ENCODE results near the gene PGP. TPM values are rescaled to one million over a fixed set of nuclear protein-coding genes. Genes with fewer than 3 reads are reported as not detected.

Gene PGP
- total and polyA plus RNA-seq, 5 donors from 2014 or later = 6.1 to 14.2 (median 10.1) TPM

DNA sequence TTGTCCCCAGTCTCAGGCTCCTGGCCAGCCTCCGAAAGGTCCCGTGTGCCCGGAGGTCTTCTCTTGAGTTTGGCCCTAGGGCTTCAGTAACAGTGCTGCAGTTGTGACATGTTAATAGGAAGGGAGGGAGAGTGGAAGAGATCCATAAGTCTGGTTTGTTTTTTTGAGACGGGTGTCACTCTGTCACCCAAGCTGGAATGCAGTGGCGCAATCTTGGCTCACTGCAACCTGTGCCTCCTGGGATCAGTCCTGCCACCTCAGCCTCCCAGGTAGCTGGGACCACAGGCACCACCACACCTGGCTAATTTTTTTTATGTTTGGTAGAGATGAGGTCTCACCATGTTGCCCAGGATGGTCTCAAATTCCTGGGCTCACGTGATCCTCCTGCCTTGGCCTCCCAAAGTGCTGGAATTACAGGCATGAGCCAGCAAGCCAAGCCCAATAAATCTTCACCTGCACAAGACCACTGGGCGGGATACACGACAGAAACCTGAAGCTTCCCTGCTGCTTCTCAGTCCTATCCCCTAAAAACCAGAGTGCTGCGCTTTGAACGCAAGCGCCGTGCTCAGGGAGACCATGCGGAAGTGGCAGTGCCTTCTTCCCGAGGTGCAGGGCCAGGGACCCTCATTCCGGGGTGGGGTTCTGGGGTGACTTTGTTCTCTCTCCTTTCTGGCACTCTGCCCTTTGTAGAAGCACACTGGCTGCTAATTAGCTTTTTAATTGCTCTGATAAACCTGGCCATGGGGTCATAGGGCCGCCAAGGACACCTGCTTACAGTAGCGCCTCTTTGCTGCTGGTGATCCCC, 48.2 kb downstream of the PGP start:
- Histone ChIP-seq H3K27ac (ENCODE audit: insufficient read depth, low read length, poor library complexity, severe bottlenecking) (no peak overlapping the region), H3K9me3 (ENCODE audit: control insufficient read depth in 2 of 2, low read length in 2 of 2) (no peaks in the 10 kb centered on the region), H3K27me3 (ENCODE audit: control insufficient read depth, insufficient read depth, low read length) (no peaks in the 10 kb centered on the region), H3K36me3 (ENCODE audit: control insufficient read depth, insufficient read depth, low read length) (peaks cover 9% of the 10 kb centered on the region), H3K4me1 (ENCODE audit: control insufficient read depth, insufficient read depth, low read length, poor library complexity, severe bottlenecking) (no peaks in the 10 kb centered on the region), H3K4me3 (ENCODE audit: low read depth, low read length) (no peak overlapping the region)
- no peak overlapping the region for H3K4me3 Mint-ChIP-seq
- ATAC-seq (ENCODE audit: low read depth in 2 of 2) (no peak), DNase-seq (no peak)
- H3K9me3 Mint-ChIP-seq = no peaks in the 10 kb centered on the region
- no peaks in the 10 kb centered on the region for H3K27me3 Mint-ChIP-seq
- H3K4me1 Mint-ChIP-seq = peaks cover 0 to 7% (median 0%) of the 10 kb centered on the region in 4 donors
- peak overlapping the region in 1 of 3 donors; percentile 25 for H3K27ac Mint-ChIP-seq
- peaks cover 3% of the 10 kb centered on the region for H3K36me3 Mint-ChIP-seq

DNA sequence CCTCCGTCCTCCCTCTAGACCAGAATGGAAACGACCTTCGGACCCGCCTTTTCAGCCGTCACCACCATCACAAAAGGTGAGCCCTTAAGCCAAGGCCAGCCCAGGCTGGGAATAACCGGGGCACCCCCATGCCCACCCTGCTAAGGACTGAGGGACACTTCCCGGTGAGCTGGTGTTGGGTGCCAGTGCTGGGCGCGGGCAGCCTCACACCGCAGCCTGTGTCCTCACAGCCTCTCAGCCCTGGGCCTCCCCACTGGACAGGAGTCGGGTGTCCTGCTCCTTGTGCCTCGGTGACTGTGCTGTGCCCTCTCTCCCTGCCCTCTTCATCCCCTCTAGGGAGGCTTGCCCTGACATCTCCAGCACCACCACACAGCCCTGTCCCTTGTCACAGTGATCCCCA, 48.8 kb downstream of the PGP start:
- no peaks in the 10 kb centered on the region for H3K27me3 Mint-ChIP-seq
- ATAC-seq (ENCODE audit: low read depth in 2 of 2) = no peak
- no peaks in the 10 kb centered on the region for H3K9me3 Mint-ChIP-seq
- Histone ChIP-seq H3K4me3 (ENCODE audit: low read depth, low read length) (no peak overlapping the region), H3K27ac (ENCODE audit: insufficient read depth, low read length, poor library complexity, severe bottlenecking) (no peak overlapping the region), H3K27me3 (ENCODE audit: control insufficient read depth, insufficient read depth, low read length) (no peaks in the 10 kb centered on the region), H3K4me1 (ENCODE audit: control insufficient read depth, insufficient read depth, low read length, poor library complexity, severe bottlenecking) (no peaks in the 10 kb centered on the region), H3K36me3 (ENCODE audit: control insufficient read depth, insufficient read depth, low read length) (peaks cover 9% of the 10 kb centered on the region), H3K9me3 (ENCODE audit: control insufficient read depth in 2 of 2, low read length in 2 of 2) (no peaks in the 10 kb centered on the region)
- H3K4me1 Mint-ChIP-seq = peaks cover 0 to 7% (median 0%) of the 10 kb centered on the region in 4 donors
- H3K36me3 Mint-ChIP-seq = peaks cover 3% of the 10 kb centered on the region
- no peak overlapping the region for H3K4me3 Mint-ChIP-seq
- DNase-seq = no peak
- no peak overlapping the region for H3K27ac Mint-ChIP-seq

DNA sequence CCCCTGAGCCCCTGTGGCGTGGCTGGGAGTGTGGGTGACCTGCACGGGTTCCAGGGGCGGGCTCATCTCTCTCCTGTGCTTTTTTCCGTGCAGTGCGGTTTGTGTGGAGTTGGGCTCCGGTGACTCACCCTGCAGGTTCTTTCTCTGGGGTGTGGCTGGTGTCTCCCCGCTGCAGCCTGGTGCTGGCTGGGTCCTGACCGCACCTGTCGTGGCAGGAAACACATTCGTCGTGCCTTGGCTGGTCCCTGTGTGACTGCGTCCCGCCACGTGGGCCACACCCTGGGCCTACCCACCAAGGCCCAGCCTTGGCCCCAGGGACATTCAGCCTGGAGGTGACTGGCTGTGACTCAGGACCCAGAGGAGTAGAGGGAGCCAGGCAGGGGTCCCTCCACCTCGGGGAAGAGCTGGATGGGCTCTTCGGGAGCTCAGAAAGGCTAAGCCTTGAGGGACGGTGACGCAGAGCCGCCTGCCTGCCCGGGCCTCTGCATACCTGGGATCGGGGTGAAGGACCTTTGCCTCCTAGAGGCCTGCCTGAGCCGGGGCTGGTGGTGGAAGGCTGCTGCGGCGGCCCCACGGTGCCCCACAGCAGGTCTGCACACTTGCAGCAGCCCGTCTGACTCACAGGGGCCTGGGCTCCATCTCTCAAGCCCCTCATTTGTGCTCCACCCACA, 51.3 kb downstream of the PGP start:
- ATAC-seq (ENCODE audit: low read depth in 2 of 2) = peak in 1 of 2 donors; percentile 43
- no peaks in the 10 kb centered on the region for H3K27me3 Mint-ChIP-seq
- no peak overlapping the region for H3K27ac Mint-ChIP-seq

DNA sequence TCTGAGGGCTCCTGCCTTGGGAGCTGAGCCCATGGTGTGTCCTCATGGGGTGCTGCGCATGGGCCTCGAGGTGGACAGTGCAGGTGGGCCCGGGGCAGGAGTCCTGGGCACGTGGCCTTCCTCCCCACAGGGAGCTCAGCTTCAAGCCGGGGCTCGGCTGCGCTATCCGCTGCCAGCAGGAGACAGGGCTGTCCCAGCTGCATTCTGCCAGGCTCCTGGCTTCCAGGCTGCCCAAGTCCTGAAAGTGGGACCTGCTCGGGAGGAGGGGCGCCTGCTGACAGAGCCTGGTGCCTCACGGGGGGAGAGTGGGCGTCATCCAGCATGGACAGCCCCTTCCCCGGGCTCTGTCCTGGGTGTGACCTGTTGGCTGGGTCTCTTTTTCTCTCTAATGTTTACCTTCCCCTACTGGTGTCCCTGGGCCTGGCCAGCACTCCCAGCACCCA, 51.9 kb downstream of the PGP start:
- Mint-ChIP-seq H3K27me3 (no peaks in the 10 kb centered on the region), H3K27ac (no peak overlapping the region), H3K4me1 (peaks cover 0 to 11% (median 0%) of the 10 kb centered on the region in 4 donors), H3K4me3 (no peak overlapping the region), H3K36me3 (no peaks in the 10 kb centered on the region), H3K9me3 (no peaks in the 10 kb centered on the region)
- DNase-seq (no peak), ATAC-seq (ENCODE audit: low read depth in 2 of 2) (no peak)
- Histone ChIP-seq H3K36me3 (ENCODE audit: control insufficient read depth, insufficient read depth, low read length) (peaks cover 9% of the 10 kb centered on the region), H3K4me1 (ENCODE audit: control insufficient read depth, insufficient read depth, low read length, poor library complexity, severe bottlenecking) (peaks cover 4% of the 10 kb centered on the region), H3K9me3 (ENCODE audit: control insufficient read depth in 2 of 2, low read length in 2 of 2) (no peaks in the 10 kb centered on the region), H3K27me3 (ENCODE audit: control insufficient read depth, insufficient read depth, low read length) (no peaks in the 10 kb centered on the region), H3K4me3 (ENCODE audit: low read depth, low read length) (no peak overlapping the region), H3K27ac (ENCODE audit: insufficient read depth, low read length, poor library complexity, severe bottlenecking) (no peak overlapping the region)

More for the DNA sequence above, 51.3 kb downstream of the PGP start:
- H3K4me1 ChIP-seq (ENCODE audit: control insufficient read depth, insufficient read depth, low read length, poor library complexity, severe bottlenecking) = peaks cover 3% of the 10 kb centered on the region
- Mint-ChIP-seq H3K36me3 (peaks cover 3% of the 10 kb centered on the region), H3K4me1 (peaks cover 0 to 10% (median 0%) of the 10 kb centered on the region in 4 donors), H3K4me3 (no peak overlapping the region), H3K9me3 (no peaks in the 10 kb centered on the region)
- H3K4me3 ChIP-seq (ENCODE audit: low read depth, low read length) = no peak overlapping the region
- DNase-seq = no peak
- H3K9me3 ChIP-seq (ENCODE audit: control insufficient read depth in 2 of 2, low read length in 2 of 2) = no peaks in the 10 kb centered on the region
- peaks cover 9% of the 10 kb centered on the region for H3K36me3 ChIP-seq (ENCODE audit: control insufficient read depth, insufficient read depth, low read length)
- H3K27ac ChIP-seq (ENCODE audit: insufficient read depth, low read length, poor library complexity, severe bottlenecking) = no peak overlapping the region
- H3K27me3 ChIP-seq (ENCODE audit: control insufficient read depth, insufficient read depth, low read length) = no peaks in the 10 kb centered on the region

GRCh38 chr16:2161911-2162310, 52.7 kb downstream of the PGP start:
- Histone ChIP-seq H3K4me3 (ENCODE audit: low read depth, low read length) (no peak overlapping the region), H3K4me1 (ENCODE audit: control insufficient read depth, insufficient read depth, low read length, poor library complexity, severe bottlenecking) (peaks cover 12% of the 10 kb centered on the region), H3K27ac (ENCODE audit: insufficient read depth, low read length, poor library complexity, severe bottlenecking) (no peak overlapping the region), H3K36me3 (ENCODE audit: control insufficient read depth, insufficient read depth, low read length) (peaks cover 9% of the 10 kb centered on the region), H3K27me3 (ENCODE audit: control insufficient read depth, insufficient read depth, low read length) (no peaks in the 10 kb centered on the region), H3K9me3 (ENCODE audit: control insufficient read depth in 2 of 2, low read length in 2 of 2) (no peaks in the 10 kb centered on the region)
- ATAC-seq (ENCODE audit: low read depth in 2 of 2) = no peak
- H3K27me3 Mint-ChIP-seq = no peaks in the 10 kb centered on the region
- H3K9me3 Mint-ChIP-seq = no peaks in the 10 kb centered on the region
- no peak for DNase-seq
- H3K36me3 Mint-ChIP-seq = no peaks in the 10 kb centered on the region
- H3K4me3 Mint-ChIP-seq = no peak overlapping the region
- peaks cover 0 to 18% (median 3%) of the 10 kb centered on the region in 4 donors for H3K4me1 Mint-ChIP-seq
- peak overlapping the region in 1 of 3 donors; percentile 77 for H3K27ac Mint-ChIP-seq

Other genes starting within 250 kb of the PGP start
- not detected for gene RNF151, start 248.0 kb downstream of the PGP start, total RNA-seq
- gene RNF151, start 248.0 kb downstream of the PGP start, polyA plus RNA-seq = not detected
- 25.3 TPM for gene TBL3, start 242.8 kb downstream of the PGP start, total RNA-seq
- 10 to 100 TPM; 48.0 to 60.0 (median 53.9) TPM for gene TBL3, start 242.8 kb downstream of the PGP start, polyA plus RNA-seq
- 0.47 TPM for gene NOXO1, start 233.4 kb downstream of the PGP start, total RNA-seq
- gene NOXO1, start 233.4 kb downstream of the PGP start, polyA plus RNA-seq = under 1 TPM in 2 of 4 donors, not detected in 2; 0.16 to 0.35 TPM
- gene GFER, start 230.6 kb downstream of the PGP start, total RNA-seq = 18.4 TPM
- gene GFER, start 230.6 kb downstream of the PGP start, polyA plus RNA-seq = 10 to 100 TPM; 30.5 to 45.5 (median 36.5) TPM
- gene SYNGR3, start 224.9 kb downstream of the PGP start, total RNA-seq = 3.2 TPM
- gene SYNGR3, start 224.9 kb downstream of the PGP start, polyA plus RNA-seq = 1 to 10 TPM in 2 of 4 donors, under 1 TPM in 1, not detected in 1; 0.82 to 1.8 (median 1.1) TPM
- gene ZNF598, start 205.0 kb downstream of the PGP start, total RNA-seq = 48.2 TPM
- gene ZNF598, start 205.0 kb downstream of the PGP start, polyA plus RNA-seq = 1 to 10 TPM; 1.8 to 3.1 (median 2.9) TPM
- not detected for gene NPW, start 195.1 kb downstream of the PGP start, total RNA-seq
- gene NPW, start 195.1 kb downstream of the PGP start, polyA plus RNA-seq = not detected
- gene NHERF2, start 187.9 kb downstream of the PGP start, total RNA-seq = 1.5 TPM
- gene NHERF2, start 187.9 kb downstream of the PGP start, polyA plus RNA-seq = under 1 TPM; 0.09 to 0.86 (median 0.21) TPM
- 15.0 TPM for gene NTHL1, start 167.0 kb downstream of the PGP start, total RNA-seq
- 10 to 100 TPM; 24.7 to 52.7 (median 38.4) TPM for gene NTHL1, start 167.0 kb downstream of the PGP start, polyA plus RNA-seq
- 133 TPM for gene TSC2, start 166.9 kb downstream of the PGP start, total RNA-seq
- gene TSC2, start 166.9 kb downstream of the PGP start, polyA plus RNA-seq = 10 to 100 TPM; 22.7 to 26.6 (median 26.4) TPM
- 86.1 TPM for gene PKD1, start 78.9 kb downstream of the PGP start, total RNA-seq
- gene PKD1, start 78.9 kb downstream of the PGP start, polyA plus RNA-seq = 1 to 10 TPM; 1.4 to 4.4 (median 2.6) TPM
- gene RAB26, start 66.2 kb downstream of the PGP start, total RNA-seq = not detected
- 1 to 10 TPM in 2 of 4 donors, under 1 TPM in 2; 0.38 to 1.2 (median 0.93) TPM for gene RAB26, start 66.2 kb downstream of the PGP start, polyA plus RNA-seq
- gene TRAF7, start 59.1 kb downstream of the PGP start, total RNA-seq = 33.4 TPM
- gene TRAF7, start 59.1 kb downstream of the PGP start, polyA plus RNA-seq = 1 to 10 TPM; 4.0 to 7.3 (median 4.8) TPM
- not detected for gene CASKIN1, start 18.2 kb downstream of the PGP start, total RNA-seq
- gene CASKIN1, start 18.2 kb downstream of the PGP start, polyA plus RNA-seq = not detected
- gene MLST8, start 9.4 kb downstream of the PGP start, total RNA-seq = 23.5 TPM
- gene MLST8, start 9.4 kb downstream of the PGP start, polyA plus RNA-seq = 10 to 100 TPM; 20.9 to 31.1 (median 24.3) TPM
- 10.9 TPM for gene BRICD5, start 4.0 kb downstream of the PGP start, total RNA-seq
- under 1 TPM in 2 of 4 donors, not detected in 2; 0.08 to 0.33 TPM for gene BRICD5, start 4.0 kb downstream of the PGP start, polyA plus RNA-seq
- gene E4F1, start 8.8 kb upstream of the PGP start, total RNA-seq = 38.7 TPM
- 10 to 100 TPM; 11.6 to 15.7 (median 14.4) TPM for gene E4F1, start 8.8 kb upstream of the PGP start, polyA plus RNA-seq
- 0.37 TPM for gene DNASE1L2, start 21.6 kb upstream of the PGP start, total RNA-seq
- not detected for gene DNASE1L2, start 21.6 kb upstream of the PGP start, polyA plus RNA-seq
- gene ECI1, start 36.7 kb upstream of the PGP start, total RNA-seq = 23.4 TPM
- gene ECI1, start 36.7 kb upstream of the PGP start, polyA plus RNA-seq = 10 to 100 TPM; 49.0 to 62.8 (median 56.2) TPM
- gene RNPS1, start 53.3 kb upstream of the PGP start, total RNA-seq = 189 TPM
- 100 to 1,000 TPM; 189 to 230 (median 218) TPM for gene RNPS1, start 53.3 kb upstream of the PGP start, polyA plus RNA-seq
- 5.1 TPM for gene ABCA3, start 125.9 kb upstream of the PGP start, total RNA-seq
- 1 to 10 TPM; 1.1 to 2.2 (median 2.0) TPM for gene ABCA3, start 125.9 kb upstream of the PGP start, polyA plus RNA-seq
- 6.8 TPM for gene CCNF, start 214.6 kb upstream of the PGP start, total RNA-seq
- 1 to 10 TPM; 3.3 to 6.9 (median 5.8) TPM for gene CCNF, start 214.6 kb upstream of the PGP start, polyA plus RNA-seq
- not detected for gene TEDC2, start 245.3 kb upstream of the PGP start, total RNA-seq
- gene TEDC2, start 245.3 kb upstream of the PGP start, polyA plus RNA-seq = 1 to 10 TPM in 1 of 4 donors, under 1 TPM in 2, not detected in 1; 0.41 to 1.4 (median 0.67) TPM